HG03039 (cell line): ENCODE data around the gene ALOX5AP.

Experiments
- ATAC-seq: cut with Tn5 transposase; IDR thresholded peaks from one replicate; pipeline ENCODE4 v1.9.1; 2021; ENCODE audit warnings: mild to moderate bottlenecking, moderate library complexity; ENCODE audit not compliant: unreplicated experiment

The ALOX5AP gene

GRCh38 chr13:30796631-30797601 is 61.6 kb downstream of the ALOX5AP start:
- no peak for ATAC-seq

GRCh38 chr13:30797847-30798535 is 62.6 kb downstream of the ALOX5AP start:
- ATAC-seq, result no peak

DNA sequence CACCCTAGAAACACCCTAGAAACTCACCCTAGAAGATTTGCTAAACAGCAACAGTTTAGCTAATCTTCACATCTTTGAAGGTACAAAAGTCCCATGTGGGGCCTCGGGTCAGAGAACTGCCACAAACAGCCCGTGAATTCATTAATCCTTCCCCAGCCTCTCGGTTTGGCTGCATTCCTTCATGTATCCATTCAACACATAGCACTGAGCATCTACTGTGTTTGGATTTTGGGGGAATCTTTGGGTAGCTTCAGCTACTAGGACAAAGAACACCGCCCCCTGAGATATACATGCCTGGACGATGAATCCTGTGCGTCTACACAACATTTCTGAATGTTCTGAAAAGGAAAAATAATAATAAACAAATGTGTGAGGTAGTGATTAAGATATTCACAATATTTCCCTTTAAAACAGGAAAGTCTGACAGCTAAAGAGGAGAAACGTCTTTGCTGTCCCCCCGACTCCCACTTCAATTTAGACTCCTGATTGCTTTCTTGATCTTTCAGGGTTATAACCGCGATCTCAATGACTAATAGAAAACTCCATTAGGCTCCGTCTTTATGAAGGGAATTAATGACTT is 63.5 kb downstream of the ALOX5AP start:
- ATAC-seq, result no peak

DNA sequence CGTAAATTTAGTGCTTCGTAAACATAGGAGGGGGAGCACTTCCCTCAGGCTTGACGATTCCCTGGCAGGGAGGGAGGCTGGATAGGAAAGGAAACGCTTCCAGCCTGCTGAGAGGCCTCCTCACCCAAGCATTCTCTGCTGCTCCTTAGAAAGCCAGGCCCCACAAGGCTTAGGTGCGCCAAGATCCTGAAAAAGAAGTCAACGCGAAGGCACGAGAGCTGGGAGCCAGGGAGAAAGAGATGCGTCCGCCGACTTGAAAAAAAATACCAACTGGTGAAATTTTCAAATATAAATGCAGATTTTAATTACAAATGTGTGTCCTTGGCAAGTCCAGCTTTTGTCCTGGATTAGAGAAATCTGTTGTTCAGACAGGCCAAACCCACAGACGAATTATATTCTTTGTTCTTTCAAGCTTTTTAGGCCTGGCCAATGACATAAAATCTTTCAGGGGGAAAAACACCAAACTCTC is 64.0 kb downstream of the ALOX5AP start:
- no peak for ATAC-seq

GRCh38 chr13:30800107-30800506 is 64.8 kb downstream of the ALOX5AP start:
- no peak for ATAC-seq

DNA sequence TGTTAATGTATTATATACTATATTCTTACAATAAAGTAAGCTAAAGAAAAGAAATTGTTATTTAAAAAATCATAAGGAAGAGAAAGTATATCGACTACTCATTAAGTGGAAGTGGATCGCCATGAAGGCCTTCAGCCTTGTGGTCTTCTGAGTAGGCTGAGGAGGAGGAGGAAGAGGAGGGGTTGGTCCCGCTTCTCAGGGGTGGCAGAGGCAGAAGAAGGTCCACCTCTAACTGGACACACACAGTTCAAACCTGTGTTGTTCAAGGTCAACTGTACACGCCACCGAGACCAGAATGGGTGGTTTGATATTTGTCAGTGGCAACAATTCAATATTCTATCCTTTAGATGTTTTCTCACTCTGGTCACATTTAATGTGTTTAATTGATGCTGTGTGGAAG is 67.2 kb downstream of the ALOX5AP start:
- ATAC-seq, result no peak

DNA sequence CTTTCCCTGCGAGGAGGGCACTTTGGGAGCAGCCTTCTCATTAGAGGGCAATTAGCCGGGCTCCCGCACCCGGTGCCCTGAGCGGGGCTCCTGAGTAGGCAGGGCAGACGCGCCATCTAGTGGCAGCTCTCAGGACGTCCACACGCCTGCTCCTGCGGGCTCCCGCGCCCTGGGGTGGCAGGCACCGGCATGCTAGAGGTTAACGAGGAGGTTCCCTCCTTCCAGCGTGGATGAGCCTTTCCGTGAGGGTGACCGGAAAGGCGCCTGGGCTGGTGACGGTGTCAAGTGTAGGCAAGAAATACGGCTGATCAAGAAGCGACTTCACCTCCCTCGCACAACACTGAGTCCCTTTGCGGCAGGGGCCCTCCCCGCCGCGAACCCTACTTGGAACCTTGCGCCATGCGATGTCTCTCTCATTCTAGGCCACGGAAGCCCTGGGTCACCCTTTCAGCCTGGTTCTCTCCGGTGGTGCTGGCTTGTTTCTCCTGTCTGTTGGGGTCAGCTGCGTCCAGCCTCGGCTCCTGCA is 67.7 kb downstream of the ALOX5AP start:
- peak; percentile 85 for ATAC-seq

DNA sequence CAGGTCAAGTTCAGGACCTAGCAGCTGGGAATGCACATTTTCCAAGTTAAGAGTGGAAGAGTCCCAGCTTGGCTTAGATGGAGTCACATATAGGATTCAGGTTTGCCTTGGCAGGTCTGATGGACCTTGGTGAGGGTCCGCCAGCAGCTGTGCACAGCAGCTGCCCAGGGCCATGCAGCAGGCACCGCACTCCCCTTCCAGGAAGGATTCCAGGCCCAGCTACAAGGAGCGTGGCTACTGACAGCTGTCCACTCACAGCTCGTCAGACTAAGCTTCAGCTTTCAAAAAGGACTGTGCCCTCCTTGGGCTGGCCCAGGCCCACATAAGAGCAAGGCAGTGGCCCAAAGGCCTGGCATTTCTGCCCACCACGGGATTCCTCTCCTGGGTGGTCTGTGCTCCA is 68.4 kb downstream of the ALOX5AP start:
- ATAC-seq, result no peak

GRCh38 chr13:30804474-30804873 is 69.1 kb downstream of the ALOX5AP start:
- ATAC-seq, result no peak

DNA sequence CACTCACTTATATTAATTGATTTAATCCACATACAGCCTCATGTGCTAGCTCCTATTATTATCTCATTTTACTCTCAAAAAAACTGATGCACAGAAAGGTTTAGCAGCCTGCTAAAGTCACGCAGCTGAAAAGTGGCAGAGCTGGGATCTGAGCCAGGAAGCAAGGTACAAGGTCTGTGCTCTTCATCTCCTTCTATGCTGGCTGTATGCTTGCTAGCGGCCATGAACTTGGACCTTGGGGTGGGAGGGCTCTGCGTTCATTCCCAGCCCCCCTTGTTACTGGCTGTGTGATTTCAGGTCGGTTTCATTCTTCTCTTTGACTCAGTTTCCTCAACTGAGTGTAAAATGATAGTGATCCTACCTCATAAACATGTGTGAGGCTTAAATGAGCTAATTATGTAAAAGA is 69.8 kb downstream of the ALOX5AP start:
- ATAC-seq, result no peak

DNA sequence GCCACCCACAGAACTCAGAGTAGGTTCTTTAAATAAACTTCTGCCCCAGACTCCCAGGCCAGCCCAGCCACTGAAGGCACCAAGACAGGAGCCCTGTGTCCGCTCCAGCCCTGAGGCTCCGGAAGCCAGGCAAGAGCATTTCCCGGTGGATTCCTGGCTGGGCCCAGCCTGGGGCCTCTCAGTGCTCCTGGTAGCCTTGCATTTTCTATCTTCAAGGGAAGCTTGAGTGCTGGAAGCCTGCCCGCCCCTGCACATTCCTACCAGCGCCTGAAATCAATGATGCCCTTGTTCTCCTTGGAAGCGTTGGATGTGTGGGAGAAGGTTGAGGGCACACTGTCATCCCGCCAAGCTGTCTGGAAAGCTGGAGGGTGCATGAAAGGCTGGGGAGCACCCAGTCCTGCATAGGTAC is 70.3 kb downstream of the ALOX5AP start:
- ATAC-seq, result no peak

GRCh38 chr13:30806784-30807183 is 71.4 kb downstream of the ALOX5AP start:
- ATAC-seq, result no peak

DNA sequence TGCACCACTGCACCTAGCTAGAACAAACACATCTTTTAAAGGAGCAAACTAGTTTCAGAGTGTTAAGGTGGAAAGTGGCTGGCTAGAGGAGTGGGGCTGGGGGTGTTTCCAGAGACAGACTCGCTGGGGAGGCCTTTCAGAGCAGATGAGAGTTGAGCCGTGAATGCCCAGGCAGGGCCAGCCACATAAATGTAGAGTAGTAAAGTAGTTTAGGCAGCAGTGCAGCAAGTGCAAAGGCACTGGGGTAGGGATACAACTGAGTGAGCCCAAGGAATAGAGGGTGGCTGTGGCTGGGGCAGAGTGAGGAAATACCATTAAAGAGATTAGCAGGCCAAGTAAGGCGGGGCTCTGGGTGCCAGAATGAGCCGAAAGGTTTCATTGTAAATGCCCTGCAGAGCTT is 72.0 kb downstream of the ALOX5AP start:
- no peak for ATAC-seq

DNA sequence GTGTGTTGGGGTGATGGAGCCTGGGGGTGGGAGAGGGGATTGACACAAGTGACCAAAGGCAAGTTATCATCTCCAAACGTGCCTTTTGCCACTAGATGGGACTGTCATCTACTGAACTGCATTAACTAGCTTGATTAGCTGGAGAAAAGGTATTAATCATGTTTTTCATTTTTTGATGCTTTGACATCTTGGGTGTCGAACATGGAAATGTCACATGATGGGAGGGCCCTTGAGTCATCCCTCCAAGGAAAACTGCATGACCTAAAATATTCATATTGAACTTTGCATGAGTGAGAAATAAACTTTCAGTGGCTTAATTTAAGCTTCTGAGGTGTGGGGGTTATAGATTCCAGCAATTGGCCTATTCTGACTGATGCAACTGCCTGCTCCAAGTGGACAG is 73.3 kb downstream of the ALOX5AP start:
- ATAC-seq, result no peak

GRCh38 chr13:30809787-30810186 is 74.4 kb downstream of the ALOX5AP start:
- ATAC-seq, result no peak

DNA sequence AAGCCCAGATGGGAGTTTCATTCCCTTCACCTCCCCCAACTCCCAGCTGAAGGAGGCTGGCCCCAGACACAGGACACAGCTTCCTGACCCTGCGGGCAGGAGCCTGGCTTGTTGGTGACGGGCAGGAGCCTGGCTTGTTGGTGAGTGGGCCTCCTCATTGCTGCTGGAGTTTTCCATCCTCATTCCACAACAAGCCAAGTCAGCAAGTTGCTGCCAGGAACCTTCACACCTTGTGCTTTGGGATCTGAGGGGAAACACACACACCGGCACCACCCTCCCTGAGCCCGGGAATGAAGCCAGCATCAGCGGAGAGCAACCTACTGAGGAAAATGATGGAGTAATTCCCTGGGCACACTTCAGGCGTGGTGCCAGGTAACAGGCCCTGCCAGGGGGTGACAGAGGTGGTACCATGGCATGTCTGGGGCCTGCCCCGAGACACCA is 74.9 kb downstream of the ALOX5AP start:
- no peak for ATAC-seq

- no peak for ATAC-seq
Observed at GRCh38 chr13:30810801-30811200, 75.5 kb downstream of the ALOX5AP start.
